Aorta (tissue), 5 donors: Measurements from ENCODE around the gene FOXJ3. TPM values are rescaled to one million over a fixed set of nuclear protein-coding genes. Genes with fewer than 3 reads are reported as not detected.

Source experiments
- ATAC-seq: fragments of 200-7000 bp; cut with Tn5 transposase; one replicate; pipeline ENCODE4 v1.9.1; 2022; ENCODE audit warnings: moderate library complexity; ENCODE audit not compliant: low FRiP score
- DNase-seq, 2 donors: peaks; one replicate each; pipeline ENCODE4 v3.0.0-alpha.2; 2020
- H3K27ac ChIP-seq, 2 donors: one replicate each; pipeline ENCODE4 v1.5.1; 2013; ENCODE audit warnings: low read length in 2 of 2, mild to moderate bottlenecking in 2 of 2, moderate library complexity in 2 of 2, control low read depth in 1 of 2, inconsistent platforms in 1 of 2, low read depth in 1 of 2
- H3K27me3 ChIP-seq, 2 donors: one replicate each; pipeline ENCODE4 v1.6.1; 2013; ENCODE audit warnings: control low read depth in 1 of 2, low read length in 1 of 2, mild to moderate bottlenecking in 1 of 2, moderate library complexity in 1 of 2; ENCODE audit not compliant: insufficient read depth in 2 of 2, control insufficient read depth in 1 of 2
- H3K36me3 ChIP-seq, 2 donors: one replicate each; pipeline ENCODE4 v1.6.1; 2013; ENCODE audit warnings: control low read depth in 1 of 2, low read length in 1 of 2, mild to moderate bottlenecking in 1 of 2; ENCODE audit not compliant: insufficient read depth in 2 of 2, control insufficient read depth in 1 of 2
- H3K4me1 ChIP-seq, 2 donors: one replicate each; pipeline ENCODE4 v1.6.1; 2013; ENCODE audit warnings: low read length in 2 of 2, control low read depth in 1 of 2, mild to moderate bottlenecking in 1 of 2, moderate library complexity in 1 of 2; ENCODE audit not compliant: insufficient read depth in 2 of 2, control insufficient read depth in 1 of 2
- H3K4me3 ChIP-seq, 2 donors: one replicate each; pipeline ENCODE4 v1.5.1; 2013; ENCODE audit warnings: low read length in 2 of 2, control low read depth in 1 of 2, mild to moderate bottlenecking in 1 of 2
- H3K9me3 ChIP-seq: one replicate; pipeline ENCODE4 v1.6.1; 2013; ENCODE audit warnings: mild to moderate bottlenecking, low read length; ENCODE audit not compliant: control insufficient read depth
- whole genome bisulfite sequencing, 2 donors: extraction: QIAGEN DNeasy Blood & Tissue Kit; methylation state at CpG; one replicate each; pipeline ENCODE4 v1.1.7; 2013; 5-methylcytosine and 5-hydroxymethylcytosine counted together
- intact Hi-C, 2 donors: fragments of 100-400 bp; cut with DNase I; formaldehyde crosslinking; loops; one replicate each; pipeline versions ENCODE4 v1.14.2 to v1.15.0; 2022
- polyA plus RNA-seq, 2 donors: library from polyadenylated mRNA; stranded (reverse); fragments of 200-250 nt; gene quantifications; one replicate each; pipeline ENCODE4 v1.2.3, GENCODE V29; 2013
- total RNA-seq, 2 donors: library from RNA; stranded (reverse); fragmentation: NEBNext Ultra II Directional; extraction: Animal tissue kit (Norgen Biotek cat#: 25700); gene quantifications; one replicate each; pipeline ENCODE4 v1.2.1, GENCODE V29; 2021
- donor health status: healthy with polysubstance abuse.
- donor health status: Bipolar disorder and iron deficiency.
- donor health status: DM: no; HTN: no; CAD: no.
- donor health status: DM: no; HTN: no; CAD: no.
- donor health status: DM: yes; HTN: yes; CAD: no.

Gene FOXJ3
- total and polyA plus RNA-seq, 4 donors = 9.6 to 64.2 (median 30.7) TPM

DNA sequence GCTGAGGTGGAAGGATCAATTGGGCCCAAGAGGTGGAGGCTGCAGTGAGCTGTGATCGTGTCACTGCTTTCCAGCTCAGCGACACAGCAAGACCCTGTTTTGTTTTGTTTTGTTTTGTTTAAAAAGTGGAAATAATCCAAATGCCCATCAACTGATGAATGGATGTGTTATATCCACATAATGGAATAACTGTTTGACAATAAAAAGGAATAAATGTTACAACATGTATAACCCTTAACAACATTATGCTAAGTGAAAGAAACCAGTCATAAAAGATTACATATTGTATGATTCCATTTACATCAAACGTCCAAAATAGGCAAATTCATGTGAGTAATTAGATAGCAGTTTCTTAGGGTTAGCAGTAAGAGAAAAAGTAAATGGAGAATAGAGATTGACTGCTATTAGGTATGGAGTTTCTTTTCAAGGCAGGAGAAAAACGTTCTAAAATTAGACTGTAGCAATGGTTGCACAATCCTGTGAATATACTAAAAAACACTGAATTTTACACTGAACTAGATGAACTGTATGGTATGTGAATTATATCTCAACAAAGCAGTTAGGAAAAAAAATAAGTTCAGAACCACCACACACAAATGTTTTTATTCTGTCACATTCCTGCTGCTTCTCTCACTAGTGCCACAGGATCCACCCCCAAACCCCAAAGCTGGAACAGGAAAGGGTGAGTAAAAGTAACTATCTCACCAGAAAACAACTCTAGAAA lies 15.7 kb downstream of the FOXJ3 start:
- DNase-seq (no peak), ATAC-seq (no peak)
- Histone ChIP-seq H3K9me3 (no peaks in the 10 kb centered on the region), H3K4me1 (peaks cover 4 to 10% of the 10 kb centered on the region in 2 donors), H3K36me3 (no peaks in the 10 kb centered on the region), H3K4me3 (no peak overlapping the region), H3K27ac (no peak overlapping the region), H3K27me3 (no peaks in the 10 kb centered on the region)
- WGBS, 2 donors = 45 to 49% methylated on average over 4 of the region's 4 CpGs
- intact Hi-C loops = no loop called here

DNA sequence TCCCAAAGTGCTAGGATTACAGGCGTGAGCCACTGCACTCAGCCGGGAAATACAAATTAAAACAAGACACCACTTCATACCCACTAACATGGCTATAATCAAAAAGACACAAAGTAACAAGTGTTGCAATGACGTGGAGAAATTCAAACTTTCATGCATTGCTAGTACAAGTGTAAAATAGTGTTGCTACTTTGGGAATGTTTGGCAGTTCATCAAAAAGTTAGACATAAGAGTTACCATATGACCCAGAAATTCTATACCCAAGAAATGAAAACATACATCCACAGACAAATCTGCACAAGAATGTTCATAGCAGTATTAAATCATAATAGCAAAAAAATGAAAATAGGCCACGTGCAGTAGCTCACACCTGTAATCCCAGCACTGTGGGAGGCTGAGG lies 16.4 kb downstream of the FOXJ3 start:
- 66 to 74% methylated on average over 4 of the region's 4 CpGs for WGBS, 2 donors
- peaks cover 4 to 10% of the 10 kb centered on the region in 2 donors for H3K4me1 ChIP-seq
- H3K27me3 ChIP-seq = no peaks in the 10 kb centered on the region
- no peaks in the 10 kb centered on the region for H3K9me3 ChIP-seq
- no peak for DNase-seq
- no peak overlapping the region for H3K27ac ChIP-seq
- intact Hi-C loops = no loop called here
- H3K4me3 ChIP-seq = no peak overlapping the region
- no peak for ATAC-seq
- H3K36me3 ChIP-seq = no peaks in the 10 kb centered on the region

GRCh38 chr1:42317308-42317707 lies 17.7 kb downstream of the FOXJ3 start:
- H3K9me3 ChIP-seq = no peaks in the 10 kb centered on the region
- intact Hi-C loops = no loop called here
- no peaks in the 10 kb centered on the region for H3K27me3 ChIP-seq
- no peak overlapping the region for H3K27ac ChIP-seq
- H3K4me1 ChIP-seq = peaks cover 4 to 7% of the 10 kb centered on the region in 2 donors
- no peak overlapping the region for H3K4me3 ChIP-seq
- DNase-seq (no peak), ATAC-seq (no peak)
- no peaks in the 10 kb centered on the region for H3K36me3 ChIP-seq
- WGBS, 2 donors = 96% methylated on average over 1 of the region's 1 CpG

DNA sequence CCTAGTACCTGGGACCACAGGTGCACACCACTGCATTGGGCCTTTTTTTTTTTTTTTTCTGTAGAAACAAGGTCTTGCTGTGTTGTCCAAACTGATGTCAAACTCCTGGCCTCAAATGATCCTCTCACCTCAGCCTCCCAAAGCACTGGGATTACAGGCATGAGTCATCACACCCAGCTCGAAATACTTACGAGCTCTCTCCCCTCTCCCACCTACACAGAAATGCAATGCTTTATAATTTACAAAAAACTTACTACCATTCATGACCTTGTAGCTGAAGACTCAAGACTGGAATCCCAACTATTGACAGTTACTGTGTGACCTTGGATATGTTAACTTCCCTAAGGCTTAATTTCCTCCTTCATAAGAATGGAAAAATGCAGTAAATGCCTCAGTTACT lies 18.7 kb downstream of the FOXJ3 start:
- H3K4me1 ChIP-seq = peaks cover 5 to 7% of the 10 kb centered on the region in 2 donors
- intact Hi-C loops = no loop called here
- H3K27me3 ChIP-seq = no peaks in the 10 kb centered on the region
- no peak overlapping the region for H3K27ac ChIP-seq
- WGBS, 2 donors = 67 to 72% methylated on average over 2 of the region's 2 CpGs
- no peak for DNase-seq
- no peaks in the 10 kb centered on the region for H3K36me3 ChIP-seq
- no peak for ATAC-seq
- H3K4me3 ChIP-seq = no peak overlapping the region
- no peaks in the 10 kb centered on the region for H3K9me3 ChIP-seq

GRCh38 chr1:42315500-42315899 lies 19.5 kb downstream of the FOXJ3 start:
- H3K4me3 ChIP-seq = no peak overlapping the region
- no peaks in the 10 kb centered on the region for H3K27me3 ChIP-seq
- no peaks in the 10 kb centered on the region for H3K9me3 ChIP-seq
- no peaks in the 10 kb centered on the region for H3K36me3 ChIP-seq
- H3K27ac ChIP-seq = no peak overlapping the region
- intact Hi-C loops = no loop called here
- peaks cover 3 to 7% of the 10 kb centered on the region in 2 donors for H3K4me1 ChIP-seq
- no peak for ATAC-seq
- 78 to 81% methylated on average over 2 of the region's 2 CpGs for WGBS, 2 donors
- no peak for DNase-seq

DNA sequence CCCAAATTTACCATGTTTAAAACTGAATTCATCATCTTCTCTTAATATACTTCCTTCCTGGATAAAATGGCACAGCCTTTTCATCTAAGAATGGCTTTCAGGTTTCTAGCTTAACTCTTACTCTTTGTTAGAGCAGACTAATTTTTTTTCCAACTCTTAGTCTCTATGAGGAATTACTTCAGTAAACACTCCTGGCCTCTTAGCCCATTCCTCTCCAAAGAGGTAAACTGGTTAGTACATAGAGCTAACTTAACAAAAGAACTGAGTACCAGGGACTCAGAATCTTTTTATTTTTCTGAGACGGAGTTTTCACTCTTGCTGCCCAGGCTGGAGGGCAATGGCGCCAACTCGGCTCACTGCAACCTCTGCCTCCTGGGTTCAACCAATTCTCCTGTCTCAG lies 21.1 kb downstream of the FOXJ3 start:
- ATAC-seq = no peak
- no peaks in the 10 kb centered on the region for H3K27me3 ChIP-seq
- H3K4me3 ChIP-seq = no peak overlapping the region
- no peak for DNase-seq
- H3K27ac ChIP-seq = no peak overlapping the region
- peaks cover 2 to 4% of the 10 kb centered on the region in 2 donors for H3K4me1 ChIP-seq
- intact Hi-C loops = no loop called here
- no peaks in the 10 kb centered on the region for H3K36me3 ChIP-seq
- WGBS, 2 donors = 87 to 96% methylated on average over 3 of the region's 3 CpGs
- H3K9me3 ChIP-seq = no peaks in the 10 kb centered on the region

- no peak for ATAC-seq
- Histone ChIP-seq H3K27ac (no peak overlapping the region), H3K4me1 (peaks cover 1 to 4% of the 10 kb centered on the region in 2 donors), H3K27me3 (no peaks in the 10 kb centered on the region), H3K36me3 (no peaks in the 10 kb centered on the region), H3K9me3 (no peaks in the 10 kb centered on the region), H3K4me3 (no peak overlapping the region)
- WGBS, 2 donors = 54 to 55% methylated on average over 7 of the region's 7 CpGs
- intact Hi-C loops = no loop called here
- DNase-seq = no peak
These were observed 22.3 kb downstream of the FOXJ3 start for GRCh38 chr1:42312576-42313212.

DNA sequence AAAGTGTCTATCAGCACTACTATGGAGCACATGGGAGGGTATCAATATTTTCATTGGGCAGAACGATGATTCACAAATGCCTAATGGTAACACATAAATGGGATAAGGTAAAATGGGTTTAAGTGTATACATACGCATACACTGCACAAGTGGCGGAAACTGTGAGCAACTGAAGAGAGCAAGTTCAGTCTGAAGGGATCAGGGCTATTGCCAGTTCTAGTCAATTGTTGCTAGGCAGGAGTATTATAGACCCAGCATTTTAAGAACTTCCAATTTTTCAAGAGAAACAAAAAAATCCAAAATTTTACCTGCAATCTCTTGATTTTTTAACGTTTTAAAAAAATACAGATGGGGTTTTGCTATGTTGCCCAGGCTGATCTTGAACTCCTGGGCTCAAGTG lies 23.1 kb downstream of the FOXJ3 start:
- no peak for DNase-seq
- Histone ChIP-seq H3K4me1 (peaks cover 1 to 4% of the 10 kb centered on the region in 2 donors), H3K27me3 (no peaks in the 10 kb centered on the region), H3K4me3 (no peak overlapping the region), H3K27ac (no peak overlapping the region), H3K36me3 (no peaks in the 10 kb centered on the region), H3K9me3 (no peaks in the 10 kb centered on the region)
- intact Hi-C loops = no loop called here
- ATAC-seq = no peak
- WGBS, 2 donors = 93% methylated on average over 4 of the region's 4 CpGs

DNA sequence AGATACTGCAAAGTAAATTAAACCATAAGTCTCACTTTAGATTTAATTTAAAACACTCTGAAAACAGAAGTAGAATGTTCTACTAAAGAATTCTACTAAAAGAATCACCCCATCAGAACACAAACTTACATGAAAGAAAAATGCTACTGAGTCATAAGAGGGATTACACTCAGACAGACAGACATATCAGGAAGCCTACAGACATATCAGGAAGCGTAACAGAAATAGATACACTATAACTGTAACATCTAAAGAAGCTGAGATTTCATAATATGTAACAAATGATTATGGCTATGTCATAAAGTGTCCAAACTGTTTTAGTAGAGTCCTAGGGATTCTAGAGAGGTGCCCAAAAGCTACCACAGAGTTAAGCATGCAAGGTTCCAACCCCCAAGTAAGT lies 23.9 kb downstream of the FOXJ3 start:
- no peak for ATAC-seq
- Histone ChIP-seq H3K4me1 (peaks cover 0 to 1% of the 10 kb centered on the region in 2 donors), H3K9me3 (no peaks in the 10 kb centered on the region), H3K27ac (no peak overlapping the region), H3K36me3 (no peaks in the 10 kb centered on the region), H3K27me3 (no peaks in the 10 kb centered on the region), H3K4me3 (no peak overlapping the region)
- intact Hi-C loops = no loop called here
- WGBS, 2 donors = 0 to 1% methylated on average over 1 of the region's 1 CpG
- no peak for DNase-seq
